Esophagus mucosa (tissue), 1 donor: ENCODE results near the gene MUC2. TPM values are rescaled to one million over a fixed set of nuclear protein-coding genes. Genes with fewer than 3 reads are reported as not detected.

Experiments used
- ATAC-seq: fragments of 200-7000 bp; cut with Tn5 transposase; one replicate; pipeline ENCODE4 v1.9.1; 2020
- total RNA-seq: library from RNA; stranded (reverse); gene quantifications from one replicate; pipeline ENCODE4 v1.2.4, GENCODE V29; 2023
- donor health status: DM: yes; HTN: yes; CAD: no.

Gene MUC2
- total RNA-seq, 1 donor from 2014 or later = 0.08 TPM

DNA sequence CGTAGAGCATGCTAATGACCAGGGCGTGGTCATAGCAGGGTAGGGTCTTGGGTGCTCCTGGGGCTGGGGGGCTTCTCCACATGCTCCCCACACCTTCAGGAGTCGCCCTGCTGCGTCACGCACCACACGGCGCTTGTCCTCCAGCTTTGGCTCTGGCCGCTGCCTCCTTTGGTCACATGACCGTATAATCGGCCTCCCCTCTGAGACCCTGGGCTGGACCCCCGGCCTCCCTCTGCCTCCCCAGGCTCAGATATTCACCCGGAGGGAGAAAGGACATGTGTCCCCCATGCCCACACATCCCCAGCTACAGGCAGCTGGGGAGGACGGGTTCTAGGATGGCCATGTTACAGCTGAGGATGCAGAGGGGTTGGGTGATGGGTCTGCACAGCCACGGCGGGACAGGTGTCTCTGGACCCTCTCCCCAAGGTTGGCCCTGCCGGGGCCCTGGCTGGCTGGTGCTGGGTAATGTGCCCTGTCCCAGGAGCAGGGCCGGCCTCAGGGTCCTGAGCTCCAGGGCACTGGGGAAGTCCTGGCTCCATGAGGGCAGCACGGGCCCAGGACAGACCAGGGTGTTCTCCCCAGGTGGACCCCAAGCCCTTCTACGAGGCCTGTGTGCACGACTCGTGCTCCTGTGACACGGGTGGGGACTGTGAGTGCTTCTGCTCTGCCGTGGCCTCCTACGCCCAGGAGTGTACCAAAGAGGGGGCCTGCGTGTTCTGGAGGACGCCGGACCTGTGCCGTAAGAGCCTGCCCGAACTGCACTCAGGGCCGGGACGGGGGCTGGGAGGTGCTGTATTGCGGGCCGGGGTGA, 14.5 kb downstream of the MUC2 start:
- no peak for ATAC-seq

- ATAC-seq = no peak
Observed at GRCh38 chr11:1089738-1090599, 15.3 kb downstream of the MUC2 start.

- ATAC-seq = no peak
Observed at GRCh38 chr11:1090600-1091331, 16.1 kb downstream of the MUC2 start.

GRCh38 chr11:1091332-1092083, 16.8 kb downstream of the MUC2 start:
- ATAC-seq = no peak

GRCh38 chr11:1092145-1092670, 17.5 kb downstream of the MUC2 start:
- no peak for ATAC-seq

DNA sequence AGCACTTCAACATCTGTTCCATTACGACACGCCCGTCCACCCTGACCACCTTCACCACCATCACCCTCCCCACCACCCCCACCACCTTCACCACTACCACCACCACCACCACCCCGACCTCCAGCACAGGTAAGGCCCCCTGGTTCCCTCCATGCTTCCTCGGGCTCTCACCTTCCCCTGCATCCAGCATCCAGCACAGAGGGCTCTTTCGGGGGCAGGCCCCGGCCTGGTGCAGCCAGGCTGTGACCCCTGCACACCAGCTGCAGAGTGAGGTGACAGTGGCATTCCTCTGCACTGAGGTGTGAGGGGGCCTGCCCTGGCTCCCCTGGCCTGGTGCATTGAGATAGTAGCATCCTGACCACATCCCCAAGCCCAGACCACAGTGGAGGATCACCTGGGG, 18.2 kb downstream of the MUC2 start:
- peak; percentile 19 for ATAC-seq

DNA sequence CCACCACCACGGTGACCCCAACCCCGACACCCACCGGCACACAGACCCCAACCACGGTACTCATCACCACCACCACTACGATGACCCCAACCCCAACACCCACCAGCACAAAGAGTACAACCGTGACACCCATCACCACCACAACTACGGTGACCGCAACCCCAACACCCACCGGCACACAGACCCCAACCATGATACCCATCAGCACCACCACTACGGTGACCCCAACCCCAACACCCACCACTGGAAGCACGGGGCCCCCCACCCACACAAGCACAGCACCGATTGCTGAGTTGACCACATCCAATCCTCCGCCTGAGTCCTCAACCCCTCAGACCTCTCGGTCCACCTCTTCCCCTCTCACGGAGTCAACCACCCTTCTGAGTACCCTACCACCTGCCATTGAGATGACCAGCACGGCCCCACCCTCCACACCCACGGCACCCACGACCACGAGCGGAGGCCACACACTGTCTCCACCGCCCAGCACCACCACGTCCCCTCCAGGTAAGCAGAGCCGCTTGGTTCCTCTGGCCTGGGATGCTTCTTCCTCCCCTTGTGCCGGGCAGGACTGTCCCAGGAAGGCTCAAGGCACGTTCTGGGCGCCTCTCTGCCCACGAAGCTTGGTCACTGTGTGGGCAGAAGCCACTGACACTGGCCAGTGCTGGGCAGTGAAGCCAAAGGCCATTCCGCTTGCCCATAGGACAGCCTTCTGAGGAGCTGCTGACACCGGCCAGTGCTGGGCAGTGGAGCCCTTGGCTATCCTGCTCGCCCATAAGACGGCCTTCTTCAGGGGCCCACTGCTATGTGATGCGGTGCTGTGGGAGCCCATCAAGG, 25.1 kb downstream of the MUC2 start:
- ATAC-seq = peak; percentile 24

DNA sequence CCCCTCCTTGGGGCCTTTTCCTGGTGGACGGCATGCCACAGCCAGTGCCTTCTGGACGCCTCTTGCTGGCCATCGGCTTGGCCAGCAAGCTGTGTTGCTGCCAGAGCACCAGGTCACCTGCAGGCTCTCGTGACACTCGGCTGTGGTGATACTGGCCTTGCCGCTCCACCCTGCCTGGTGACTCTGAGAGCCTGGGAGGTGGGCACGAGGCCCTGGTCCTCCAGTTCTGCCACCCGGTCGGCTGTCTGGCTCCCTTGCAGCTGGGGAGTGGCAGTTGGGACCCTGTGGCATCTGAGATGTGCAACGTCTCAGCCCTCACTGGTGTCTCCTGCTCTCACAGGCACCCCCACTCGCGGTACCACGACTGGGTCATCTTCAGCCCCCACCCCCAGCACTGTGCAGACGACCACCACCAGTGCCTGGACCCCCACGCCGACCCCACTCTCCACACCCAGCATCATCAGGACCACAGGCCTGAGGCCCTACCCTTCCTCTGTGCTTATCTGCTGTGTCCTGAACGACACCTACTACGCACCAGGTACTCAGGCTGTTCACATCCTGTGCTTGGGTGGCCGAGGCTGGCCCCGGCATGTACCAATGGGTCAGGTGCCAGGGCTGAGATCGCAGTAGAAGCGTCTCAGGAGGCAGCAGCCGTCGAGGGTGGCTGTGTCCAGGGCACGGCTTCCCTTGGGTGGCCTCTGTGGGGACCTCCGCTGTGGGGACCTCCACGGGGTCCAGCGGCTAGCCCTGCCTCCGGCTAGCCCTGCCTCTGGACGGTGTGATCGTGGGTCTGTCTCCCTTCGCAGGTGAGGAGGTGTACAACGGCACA, 26.0 kb downstream of the MUC2 start:
- peak; percentile 22 for ATAC-seq

GRCh38 chr11:1101318-1102089, 26.8 kb downstream of the MUC2 start:
- ATAC-seq = no peak

GRCh38 chr11:1102221-1102971, 27.7 kb downstream of the MUC2 start:
- ATAC-seq = no peak

- no peak for ATAC-seq
Observed at GRCh38 chr11:1102996-1103395, 28.3 kb downstream of the MUC2 start.

- no peak for ATAC-seq
Observed at GRCh38 chr11:1103401-1104360, 29.0 kb downstream of the MUC2 start.

GRCh38 chr11:1104411-1105182, 29.9 kb downstream of the MUC2 start:
- ATAC-seq = no peak

- ATAC-seq = no peak
Observed at GRCh38 chr11:1105183-1105565, 30.5 kb downstream of the MUC2 start.

- no peak for ATAC-seq
Observed at GRCh38 chr11:1106387-1106786, 31.7 kb downstream of the MUC2 start.
